ENCODE data around the gene SDK2.
A peak's percentile ranks its signal among the peaks of the same experiment; 100 is the strongest.

GRCh38 chr17:73309727-73310596 lies 334.3 kb downstream of the SDK2 start:
- TF ChIP-seq CTCF (IDR thresholded peaks at IDR 0.05) (no peak), POLR2A (IDR thresholded peaks at IDR 0.05) (peak; percentile 25)

All from right lobe of liver (tissue), 4 donors.